GM12878 (cell line): Measurements from ENCODE around the gene C10orf105.

Experiments used
- BRCA1 ChIP-seq: IDR thresholded peaks from 2 replicates; pipeline ENCODE4 v1.6.1; 2011; ENCODE audit warnings: low read depth, low read length, improper control_type of control experiment
- CEBPZ ChIP-seq: fragments of 150-350 bp; IDR thresholded peaks from 2 replicates; pipeline ENCODE4 v1.6.1; 2016; ENCODE audit warnings: low read depth, low read length
- CREM ChIP-seq: IDR thresholded peaks from 2 replicates; pipeline ENCODE4 v1.6.1; 2014; ENCODE audit warnings: antibody characterized with exemption, low read depth
- CTCF ChIP-seq, 3 experiments: IDR thresholded peaks in 2 of 3; conservative IDR thresholded peaks in 1 of 3; 2 replicates each; pipeline ENCODE4 v1.5.1; 2011; ENCODE audit warnings: low read depth in 3 of 3, low read length in 3 of 3, mild to moderate bottlenecking in 3 of 3, control low read depth in 2 of 3, moderate library complexity in 2 of 3, inconsistent platforms in 1 of 3, mixed read lengths in 1 of 3; ENCODE audit not compliant: control insufficient read depth in 2 of 3, insufficient read depth in 1 of 3; ENCODE audit errors: extremely low read depth in 1 of 3
- EZH2 ChIP-seq: IDR thresholded peaks from 2 replicates; pipeline ENCODE4 v1.6.1; 2012; ENCODE audit warnings: low read depth, mild to moderate bottlenecking, control low read depth, inconsistent platforms, low read length, borderline replicate concordance; ENCODE audit not compliant: control insufficient read depth
- MAX ChIP-seq: IDR thresholded peaks from 2 replicates; pipeline ENCODE4 v1.6.1; 2012; ENCODE audit warnings: low read depth, low read length, improper control_type of control experiment
- NKRF ChIP-seq: fragments of 450-650 bp; conservative IDR thresholded peaks from 2 replicates; pipeline ENCODE4 v1.6.1; 2017; ENCODE audit warnings: mild to moderate bottlenecking, moderate library complexity
- POLR2A ChIP-seq: IDR thresholded peaks from 2 replicates; pipeline ENCODE4 v1.6.1; 2011; ENCODE audit warnings: low read depth, mild to moderate bottlenecking, low read length
- POLR2AphosphoS5 ChIP-seq: IDR thresholded peaks from 2 replicates; pipeline ENCODE4 v1.6.1; 2011; ENCODE audit warnings: mild to moderate bottlenecking, low read length, inconsistent platforms
- RAD21 ChIP-seq: IDR thresholded peaks from 2 replicates; pipeline ENCODE4 v1.6.1; 2011; ENCODE audit warnings: mild to moderate bottlenecking, low read depth, low read length, moderate library complexity; ENCODE audit not compliant: insufficient read depth
- SMAD1 ChIP-seq: fragments of 450-650 bp; IDR thresholded peaks from 2 replicates; pipeline ENCODE4 v1.6.1; 2018; ENCODE audit warnings: mild to moderate bottlenecking, low read depth; ENCODE audit not compliant: partially characterized antibody
- SP1 ChIP-seq: IDR thresholded peaks from one replicate; pipeline ENCODE4 v1.6.1; 2011; ENCODE audit warnings: low read depth, low read length
- SREBF2 ChIP-seq: IDR thresholded peaks from 2 replicates; pipeline ENCODE4 v1.6.1; 2012; ENCODE audit warnings: mild to moderate bottlenecking, low read length
- YY1 ChIP-seq: IDR thresholded peaks from 2 replicates; pipeline ENCODE4 v1.6.1; 2011; ENCODE audit warnings: low read depth, mild to moderate bottlenecking, low read length

GRCh38 chr10:71741029-71741428, 21.5 kb upstream of the C10orf105 start:
- TF ChIP-seq POLR2A = no peak
- no peak for TF ChIP-seq RAD21
- TF ChIP-seq CTCF (IDR thresholded peaks at IDR 0.05 in 2 of 3, conservative IDR thresholded peaks at IDR 0.05 in 1 of 3; ENCODE audit: control insufficient read depth in 2 of 3, extremely low read depth in 1 of 3, insufficient read depth in 1 of 3, low read depth in 3 of 3, low read length in 3 of 3) = no peak
- TF ChIP-seq EZH2 = no peak
- no peak for TF ChIP-seq SMAD1
- no peak for TF ChIP-seq POLR2AphosphoS5
- no peak for TF ChIP-seq SREBF2
- no peak for TF ChIP-seq MAX
- no peak for TF ChIP-seq BRCA1
- TF ChIP-seq NKRF = no peak
- TF ChIP-seq SP1 = no peak
- no peak for TF ChIP-seq CEBPZ
- no peak for TF ChIP-seq YY1
- no peak for TF ChIP-seq CREM
